Esophagus (tissue), 2 donors: ENCODE results near the gene AANAT. TPM values are rescaled to one million over a fixed set of nuclear protein-coding genes. Genes with fewer than 3 reads are reported as not detected.

Experiments
- H3K27ac ChIP-seq, 2 donors: one replicate each; pipeline ENCODE4 v1.5.1; 2013; ENCODE audit warnings: low read depth in 2 of 2, mild to moderate bottlenecking in 2 of 2, inconsistent platforms in 1 of 2, low read length in 1 of 2, moderate library complexity in 1 of 2
- H3K27me3 ChIP-seq, 2 donors: one replicate each; pipeline ENCODE4 v1.6.1; 2013; ENCODE audit warnings: low read length in 2 of 2, control low read depth in 1 of 2, mild to moderate bottlenecking in 1 of 2; ENCODE audit not compliant: insufficient read depth in 2 of 2, control insufficient read depth in 1 of 2
- H3K36me3 ChIP-seq, 2 donors: one replicate each; pipeline ENCODE4 v1.6.1; 2013; ENCODE audit warnings: low read length in 1 of 2; ENCODE audit not compliant: control insufficient read depth in 2 of 2, insufficient read depth in 2 of 2
- H3K4me1 ChIP-seq, 2 donors: one replicate each; pipeline ENCODE4 v1.6.1; 2013; ENCODE audit warnings: low read length in 1 of 2; ENCODE audit not compliant: control insufficient read depth in 2 of 2, insufficient read depth in 2 of 2
- H3K4me3 ChIP-seq, 2 donors: one replicate each; pipeline ENCODE4 v1.5.1; 2013; ENCODE audit warnings: low read length in 2 of 2, mild to moderate bottlenecking in 2 of 2, low read depth in 1 of 2, moderate library complexity in 1 of 2
- H3K9me3 ChIP-seq, 2 donors: one replicate each; pipeline ENCODE4 v1.6.1; 2013; ENCODE audit warnings: mild to moderate bottlenecking in 2 of 2, low read depth in 1 of 2, low read length in 1 of 2, moderate library complexity in 1 of 2; ENCODE audit not compliant: control insufficient read depth in 2 of 2, insufficient read depth in 1 of 2
- WGBS, 2 donors: extraction: QIAGEN DNeasy Blood & Tissue Kit; methylation state at CpG; one replicate each; pipeline ENCODE4 v1.1.7; 2013; 5-methylcytosine and 5-hydroxymethylcytosine counted together
- polyA plus RNA-seq, 2 donors: library from polyadenylated mRNA; stranded (reverse); fragments of 200-250 nt; gene quantifications; one replicate each; pipeline ENCODE4 v1.2.3, GENCODE V29; 2013
- donor health status: healthy with polysubstance abuse.
- donor health status: Bipolar disorder and iron deficiency.

The AANAT gene
- polyA plus RNA-seq, 2 donors: not detected

DNA sequence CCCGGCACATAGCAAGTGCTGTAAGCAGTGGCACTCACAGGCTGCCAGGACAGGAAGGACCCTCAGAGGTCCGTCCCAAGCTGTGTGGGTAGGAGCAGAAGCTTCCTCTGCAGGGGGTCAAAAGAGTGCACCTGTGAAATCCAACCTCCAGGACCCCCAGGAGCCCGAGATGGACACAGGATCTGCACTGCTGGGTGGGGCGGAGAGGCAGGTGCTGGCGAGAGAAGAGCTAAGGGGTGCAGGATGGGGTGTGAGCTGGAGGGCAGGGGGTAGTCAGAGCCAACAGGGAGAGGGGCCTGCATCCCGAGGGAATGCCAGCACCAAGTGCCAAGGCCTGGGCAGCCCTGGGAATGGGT is 650 bp upstream of the AANAT start:
- H3K9me3 ChIP-seq: no peaks in the 10 kb centered on the region
- no peaks in the 10 kb centered on the region for H3K27me3 ChIP-seq
- H3K27ac ChIP-seq: no peak overlapping the region
- no peak overlapping the region for H3K4me3 ChIP-seq
- H3K36me3 ChIP-seq: peaks cover 6 to 17% of the 10 kb centered on the region in 2 donors
- H3K4me1 ChIP-seq: peaks cover 0 to 2% of the 10 kb centered on the region in 2 donors
- 78 to 83% methylated on average over 6 of the region's 6 CpGs for WGBS, 2 donors

DNA sequence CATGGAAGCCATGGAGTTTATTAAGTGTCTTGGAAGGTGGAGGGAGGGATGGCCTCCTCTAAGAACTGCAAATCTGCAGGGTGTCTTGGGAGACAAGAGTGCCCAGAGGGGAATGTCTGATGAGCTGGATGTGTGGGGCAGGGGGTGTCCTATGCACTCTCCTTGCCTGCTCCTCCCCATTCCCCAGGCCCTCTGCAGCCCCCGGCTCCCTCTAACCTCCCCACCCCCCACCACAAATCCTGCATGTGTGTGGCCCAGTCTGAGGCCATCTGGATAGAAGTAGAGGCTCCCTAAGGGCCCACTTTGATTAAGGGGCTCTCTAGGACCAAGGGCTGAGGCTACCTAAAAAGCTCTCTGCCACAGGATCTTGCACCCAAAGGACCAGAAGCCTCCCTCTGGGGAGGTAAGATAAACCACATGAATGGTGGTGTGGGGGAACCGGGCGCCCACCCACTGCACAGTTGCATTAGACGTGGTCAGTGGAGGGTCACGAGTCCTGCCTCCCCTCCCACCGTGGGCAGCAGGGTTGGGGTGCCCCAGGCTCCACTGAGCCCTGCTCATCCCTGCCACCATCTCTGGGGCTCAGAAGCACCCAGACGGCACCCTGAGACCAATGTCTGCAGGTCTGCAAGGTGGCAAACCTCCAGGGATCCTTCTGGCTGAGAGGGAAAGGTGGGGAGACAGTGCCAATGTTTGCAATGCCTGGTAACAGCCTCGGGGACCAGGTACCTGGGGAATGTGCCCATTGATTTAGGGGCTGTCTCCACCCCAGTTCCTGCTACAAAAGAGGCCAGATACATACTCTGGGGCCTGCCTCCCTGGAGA is 618 bp downstream of the AANAT start:
- peaks cover 11 to 30% of the 10 kb centered on the region in 2 donors for H3K36me3 ChIP-seq
- H3K4me3 ChIP-seq: no peak overlapping the region
- no peaks in the 10 kb centered on the region for H3K9me3 ChIP-seq

DNA sequence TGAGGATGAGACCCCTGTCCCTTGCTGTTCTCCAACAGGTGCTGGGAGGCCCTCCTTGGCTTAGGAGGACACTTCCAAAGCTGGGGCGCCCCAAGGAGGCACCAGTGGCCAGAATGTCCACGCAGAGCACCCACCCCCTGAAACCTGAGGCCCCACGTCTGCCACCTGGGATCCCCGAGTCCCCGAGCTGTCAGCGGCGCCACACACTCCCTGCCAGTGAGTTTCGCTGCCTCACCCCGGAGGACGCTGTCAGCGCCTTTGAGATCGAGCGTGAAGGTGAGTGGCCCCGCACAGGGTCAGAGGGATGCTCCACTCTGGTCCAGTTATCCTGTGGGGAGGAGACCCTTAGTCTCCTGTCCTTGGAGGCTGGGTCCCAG is 1.2 kb downstream of the AANAT start:
- Histone ChIP-seq H3K4me3 (no peak overlapping the region), H3K4me1 (peaks cover 0 to 2% of the 10 kb centered on the region in 2 donors), H3K27ac (no peak overlapping the region), H3K27me3 (no peaks in the 10 kb centered on the region), H3K36me3 (peaks cover 11 to 36% of the 10 kb centered on the region in 2 donors), H3K9me3 (no peaks in the 10 kb centered on the region)
- WGBS, 2 donors: 84 to 85% methylated on average over 14 of the region's 14 CpGs

More for the DNA sequence above, 618 bp downstream of the AANAT start:
- no peaks in the 10 kb centered on the region for H3K27me3 ChIP-seq
- 56 to 62% methylated on average over 8 of the region's 8 CpGs for WGBS, 2 donors
- peaks cover 0 to 2% of the 10 kb centered on the region in 2 donors for H3K4me1 ChIP-seq
- no peak overlapping the region for H3K27ac ChIP-seq

DNA sequence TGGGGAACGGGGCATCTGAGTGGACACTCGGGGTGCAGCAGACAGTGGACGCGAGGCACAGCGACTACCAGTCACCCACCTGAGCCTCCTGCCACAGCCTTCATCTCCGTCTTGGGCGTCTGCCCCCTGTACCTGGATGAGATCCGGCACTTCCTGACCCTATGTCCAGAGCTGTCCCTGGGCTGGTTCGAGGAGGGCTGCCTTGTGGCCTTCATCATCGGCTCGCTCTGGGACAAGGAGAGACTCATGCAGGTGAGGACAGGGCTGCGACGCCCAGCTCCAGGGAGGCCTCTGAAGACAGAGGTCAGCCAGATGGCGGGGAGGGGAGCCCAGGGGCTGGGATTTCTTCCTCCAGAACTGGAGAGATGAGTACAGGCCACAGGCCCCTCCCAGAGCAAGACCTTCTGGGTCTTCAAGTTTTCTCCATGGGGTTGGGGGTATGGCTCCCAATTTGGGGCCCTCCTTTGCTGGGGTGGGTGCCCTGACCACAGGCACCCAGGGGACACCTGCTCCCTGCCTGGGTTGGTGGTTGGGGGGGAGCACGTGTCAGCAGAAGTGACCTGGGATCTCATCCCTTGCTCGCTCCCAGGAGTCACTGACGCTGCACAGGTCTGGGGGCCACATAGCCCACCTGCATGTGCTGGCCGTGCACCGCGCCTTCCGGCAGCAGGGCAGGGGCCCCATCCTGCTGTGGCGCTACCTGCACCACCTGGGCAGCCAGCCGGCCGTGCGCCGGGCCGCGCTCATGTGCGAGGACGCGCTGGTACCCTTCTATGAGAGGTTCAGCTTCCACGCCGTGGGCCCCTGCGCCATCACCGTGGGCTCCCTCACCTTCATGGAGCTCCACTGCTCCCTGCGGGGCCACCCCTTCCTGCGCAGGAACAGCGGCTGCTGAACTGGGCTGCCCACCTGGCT is 1.9 kb downstream of the AANAT start:
- Histone ChIP-seq H3K27me3 (no peaks in the 10 kb centered on the region), H3K36me3 (peaks cover 11 to 43% of the 10 kb centered on the region in 2 donors), H3K9me3 (no peaks in the 10 kb centered on the region), H3K4me3 (no peak overlapping the region), H3K4me1 (peaks cover 0 to 2% of the 10 kb centered on the region in 2 donors), H3K27ac (no peak overlapping the region)
- 92% methylated on average over 38 of the region's 38 CpGs for WGBS, 2 donors

DNA sequence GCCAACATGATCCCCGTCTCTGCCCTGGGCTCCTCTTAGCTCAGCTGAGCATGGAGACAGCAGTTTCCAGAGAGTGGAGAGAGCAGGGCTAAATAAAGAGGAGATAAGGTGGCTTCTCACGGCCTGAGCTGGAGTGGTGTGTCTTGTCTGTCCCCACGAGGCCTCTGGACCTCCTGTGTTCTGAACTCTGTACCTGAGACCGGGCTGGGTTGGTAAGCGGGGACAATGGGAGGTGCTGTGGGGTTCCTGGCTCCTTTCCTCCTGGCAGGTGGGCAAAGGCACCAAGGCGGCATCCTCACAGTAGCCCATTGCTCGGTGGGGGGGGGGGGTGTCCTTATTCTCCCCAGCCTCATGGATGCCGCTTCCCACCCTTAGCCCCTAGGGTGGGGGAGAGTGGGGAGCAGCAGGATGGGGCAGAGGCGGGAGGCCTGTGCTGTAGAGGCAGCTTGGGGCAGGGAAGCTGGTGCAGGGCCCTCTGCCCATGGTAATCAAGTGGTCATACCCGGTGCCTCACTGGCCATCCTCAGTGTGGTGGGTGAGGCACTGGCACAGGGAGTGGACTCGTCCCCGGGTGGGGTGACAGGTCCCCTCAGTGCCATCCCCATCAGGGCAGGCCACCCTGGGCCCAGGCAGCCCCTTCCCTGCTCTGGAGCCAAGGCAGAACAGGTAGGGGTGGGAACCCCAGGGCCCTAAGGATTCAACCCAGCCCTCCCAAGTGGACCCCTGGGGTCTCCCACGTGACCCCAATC is 2.8 kb downstream of the AANAT start:
- Histone ChIP-seq H3K27me3 (no peaks in the 10 kb centered on the region), H3K4me1 (peaks cover 0 to 2% of the 10 kb centered on the region in 2 donors), H3K4me3 (no peak overlapping the region), H3K36me3 (peaks cover 11 to 51% of the 10 kb centered on the region in 2 donors), H3K9me3 (no peaks in the 10 kb centered on the region), H3K27ac (no peak overlapping the region)
- 82 to 87% methylated on average over 13 of the region's 13 CpGs for WGBS, 2 donors

DNA sequence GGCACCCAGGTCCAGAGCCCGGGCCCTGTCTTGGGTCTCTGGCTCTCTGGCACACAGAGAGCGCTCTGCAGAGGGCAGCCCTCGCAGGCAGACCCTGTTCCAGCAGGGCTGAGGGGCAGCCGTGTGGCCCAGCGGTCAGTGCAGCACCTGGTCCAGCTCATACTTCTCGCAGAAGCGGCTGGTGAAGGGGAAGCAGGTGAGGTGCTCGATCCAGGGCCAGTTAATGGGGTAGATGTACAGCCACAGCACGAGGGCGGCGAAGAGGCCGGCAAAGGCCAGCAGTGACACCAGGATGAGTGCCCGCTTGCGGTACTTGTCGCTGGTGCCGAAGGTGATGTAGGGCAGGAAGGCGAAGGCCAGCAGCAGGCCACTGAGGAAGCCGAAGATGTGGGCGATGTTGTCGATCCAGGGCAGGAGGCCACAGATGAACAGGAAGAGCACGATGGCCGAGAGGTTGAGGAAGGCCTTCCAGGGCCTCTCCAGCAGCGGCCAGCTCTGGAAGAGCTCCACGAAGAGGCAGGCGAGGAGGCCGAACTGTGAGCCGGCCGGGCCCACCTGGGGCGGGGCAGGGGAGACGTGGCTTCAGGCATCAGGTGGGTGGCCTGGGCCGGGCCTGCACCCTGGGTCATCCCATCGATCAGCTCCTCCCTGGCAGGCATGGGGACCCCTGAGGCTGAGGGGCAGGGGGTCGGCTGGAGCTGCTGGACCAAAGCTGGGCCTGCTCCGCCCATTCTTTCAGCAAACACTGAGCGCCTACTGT is 4.3 kb downstream of the AANAT start:
- Histone ChIP-seq H3K9me3 (no peaks in the 10 kb centered on the region), H3K27ac (no peak overlapping the region), H3K4me3 (no peak overlapping the region), H3K36me3 (peaks cover 11 to 57% of the 10 kb centered on the region in 2 donors), H3K4me1 (no peaks in the 10 kb centered on the region), H3K27me3 (no peaks in the 10 kb centered on the region)
- WGBS, 2 donors: 87 to 94% methylated on average over 35 of the region's 35 CpGs

DNA sequence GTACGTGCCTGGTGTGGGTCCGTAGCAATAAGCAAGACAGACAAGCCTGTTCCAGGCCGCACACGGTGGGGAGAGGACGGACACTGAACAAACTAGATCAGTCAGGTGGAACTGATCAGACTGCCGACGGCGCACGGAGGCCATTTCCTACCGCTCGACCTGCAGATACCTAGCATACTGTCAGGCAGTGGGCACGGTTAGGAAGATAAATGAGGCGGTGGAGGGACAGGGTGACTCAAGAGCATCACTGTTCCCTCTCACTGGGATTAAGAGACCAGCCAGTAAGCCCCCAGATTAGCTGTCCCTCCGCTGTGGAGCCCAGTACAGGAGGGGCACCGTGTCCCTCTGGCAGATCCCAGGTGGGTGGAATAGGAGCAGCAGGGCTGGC is 4.8 kb downstream of the AANAT start:
- no peaks in the 10 kb centered on the region for H3K9me3 ChIP-seq
- peaks cover 11 to 58% of the 10 kb centered on the region in 2 donors for H3K36me3 ChIP-seq
- 90% methylated on average over 15 of the region's 15 CpGs for WGBS, 2 donors
- H3K27me3 ChIP-seq: no peaks in the 10 kb centered on the region
- H3K27ac ChIP-seq: no peak overlapping the region
- no peaks in the 10 kb centered on the region for H3K4me1 ChIP-seq
- no peak overlapping the region for H3K4me3 ChIP-seq

DNA sequence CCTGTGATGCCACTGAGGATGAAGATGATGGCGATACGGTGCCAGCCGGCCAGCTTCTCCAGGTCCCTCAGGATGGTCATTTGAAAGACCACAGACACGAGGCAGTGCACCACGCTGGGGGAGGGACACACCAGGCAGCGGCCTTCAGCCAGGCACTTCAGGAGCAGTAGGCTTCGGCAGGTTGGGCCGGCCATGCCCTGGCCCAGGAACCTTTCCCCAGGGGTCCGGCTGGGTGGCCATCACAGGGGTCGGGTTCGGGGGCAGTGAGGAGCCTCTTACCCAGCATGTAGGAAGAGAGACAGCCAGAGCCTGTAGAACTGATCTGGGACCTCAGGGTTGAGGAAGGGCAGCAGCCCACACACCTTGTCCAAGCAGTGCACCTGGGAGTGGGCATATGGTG is 5.3 kb downstream of the AANAT start:
- no peaks in the 10 kb centered on the region for H3K27me3 ChIP-seq
- no peaks in the 10 kb centered on the region for H3K4me1 ChIP-seq
- H3K27ac ChIP-seq: no peak overlapping the region
- 92% methylated on average over 11 of the region's 11 CpGs for WGBS, 2 donors
- peaks cover 11 to 60% of the 10 kb centered on the region in 2 donors for H3K36me3 ChIP-seq
- H3K9me3 ChIP-seq: no peaks in the 10 kb centered on the region
- no peak overlapping the region for H3K4me3 ChIP-seq
